Transverse colon (tissue), 4 donors: ENCODE data around the gene FOSB. TPM values are rescaled to one million over a fixed set of nuclear protein-coding genes. Genes with fewer than 3 reads are reported as not detected.
A peak's percentile ranks its signal among the peaks of the same experiment; 100 is the strongest.

Source experiments
- DNase-seq: peaks from one replicate; pipeline ENCODE4 v3.0.0-alpha.2; 2019
- H3K27ac ChIP-seq, 4 donors: fragments of 200-600 bp; sonication (generic); 2 replicates each; pipeline ENCODE4 v1.5.1; 2016 to 2018; ENCODE audit warnings: inconsistent platforms in 4 of 4
- H3K27me3 ChIP-seq: fragments of 200-600 bp; sonication (generic); 2 replicates; pipeline ENCODE4 v1.5.1; 2017; ENCODE audit warnings: inconsistent platforms
- H3K36me3 ChIP-seq, 4 donors: fragments of 200-600 bp; sonication (generic); 2 replicates each; pipeline ENCODE4 v1.5.1; 2017 to 2019; ENCODE audit warnings: inconsistent platforms in 4 of 4
- H3K4me1 ChIP-seq, 4 donors: fragments of 200-600 bp; sonication (generic); 2 replicates each; pipeline ENCODE4 v1.5.1; 2017 to 2020; ENCODE audit warnings: inconsistent platforms in 4 of 4
- H3K4me3 ChIP-seq, 4 donors: fragments of 200-600 bp; sonication (generic); 1 replicate in 1 of 4; 2 replicates in 3 of 4; pipeline versions ENCODE4 v1.5.1 to v1.6.1; 2017 to 2019; ENCODE audit warnings: inconsistent platforms in 4 of 4
- H3K9me3 ChIP-seq, 2 donors: fragments of 200-600 bp; sonication (generic); 2 replicates each; pipeline ENCODE4 v1.5.1; 2017 to 2019; ENCODE audit warnings: inconsistent platforms in 2 of 2
- CTCF ChIP-seq, 5 experiments: fragments of 200-600 bp in 3 of 5; fragments of 450-650 bp in 2 of 5; sonication (generic) in 3 of 5; IDR thresholded peaks; 1 replicate in 2 of 5; 2 replicates in 3 of 5; pipeline ENCODE4 v1.5.1; 2016 to 2017; ENCODE audit warnings: antibody characterized with exemption in 5 of 5, inconsistent platforms in 3 of 5, mild to moderate bottlenecking in 2 of 5, moderate library complexity in 1 of 5
- EP300 ChIP-seq: sonication (generic); formaldehyde crosslinking; IDR thresholded peaks from one replicate; pipeline ENCODE4 v1.6.1; 2017; ENCODE audit warnings: antibody characterized with exemption, low read depth
- POLR2A ChIP-seq: fragments of 450-650 bp; IDR thresholded peaks from one replicate; pipeline ENCODE4 v1.6.1; 2016; ENCODE audit warnings: antibody characterized with exemption, mild to moderate bottlenecking, moderate library complexity
- POLR2AphosphoS5 ChIP-seq, 3 donors: sonication (generic); formaldehyde crosslinking; IDR thresholded peaks; one replicate each; pipeline ENCODE4 v1.6.1; 2016; ENCODE audit warnings: antibody characterized with exemption in 3 of 3
- WGBS, 2 donors: methylation state at CpG; one replicate each; pipeline ENCODE4 v1.1.5; 2018; ENCODE audit warnings: low coverage in 1 of 2; 5-methylcytosine and 5-hydroxymethylcytosine counted together
- in situ Hi-C, 4 donors: fragments of 200-750 bp; cut with MboI; loops; one replicate each; pipeline versions ENCODE4 v1.15.0 to v1.15.1; 2017; ENCODE audit warnings: low sequenced_read_pairs in 3 of 4, low pct_ligation_motif_present in 1 of 4, low pct_unique_long_range_greater_than_20kb in 1 of 4
- intact Hi-C: fragments of 100-400 bp; cut with DNase I; formaldehyde crosslinking; loops from one replicate; pipeline ENCODE4 v1.15.1; 2023; ENCODE audit warnings: low total_unique reads
- total RNA-seq, 4 donors: library from RNA; depleted of rRNA; stranded (reverse); fragments of >200 nt; gene quantifications; one replicate each; pipeline ENCODE4 v1.1.0, GENCODE V29; 2016

The FOSB gene
- total RNA-seq, 4 donors from 2014 or later, result 14.5 to 64.7 (median 25.6) TPM

- H3K27me3 ChIP-seq, result peaks cover 52% of the 10 kb centered on the region
- no peak overlapping the region for H3K4me3 ChIP-seq
- in situ Hi-C loops (loop anchor here (5.0 kb wide), 2 partner anchors 34 to 39 kb away; no protein-coding TSS in a partner anchor), intact Hi-C loops (no loop called here)
- H3K27ac ChIP-seq, result no peak overlapping the region
- no peak for DNase-seq
- H3K9me3 ChIP-seq, result no peaks in the 10 kb centered on the region
- 37 to 50% methylated on average over 3 to 5 of the region's 5 CpGs for WGBS, 2 donors
- H3K4me1 ChIP-seq, result peaks cover 4 to 24% (median 7%) of the 10 kb centered on the region in 4 donors
- TF ChIP-seq POLR2A (no peak), EP300 (no peak), CTCF (IDR thresholded peaks at IDR 0.05) (no peak), POLR2AphosphoS5 (IDR thresholded peaks at IDR 0.05) (no peak)
- no peaks in the 10 kb centered on the region for H3K36me3 ChIP-seq
Observed at GRCh38 chr19:45476304-45476703, 8.5 kb downstream of the FOSB start.

DNA sequence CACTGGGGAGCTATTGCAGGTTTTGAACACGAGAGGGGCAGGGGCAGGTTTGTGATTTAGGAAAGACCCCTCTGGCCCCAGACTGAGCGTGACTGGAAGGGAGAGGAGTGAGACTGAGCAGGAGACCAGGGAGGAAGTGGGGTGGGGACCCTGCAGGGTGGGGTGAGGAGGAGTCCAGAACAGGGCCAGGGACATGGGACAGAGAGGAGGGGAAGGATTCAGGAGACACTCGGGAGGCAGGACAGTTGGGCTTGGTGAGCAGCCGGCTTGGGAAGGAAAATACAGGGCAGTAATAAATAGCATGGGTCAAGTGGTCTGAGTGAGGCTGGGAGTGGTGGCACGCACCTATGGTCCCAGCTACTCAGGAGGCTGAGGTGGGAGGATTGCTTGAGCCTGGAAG, 9.4 kb downstream of the FOSB start:
- Histone ChIP-seq H3K36me3 (no peaks in the 10 kb centered on the region), H3K4me3 (no peak overlapping the region), H3K27me3 (peaks cover 44% of the 10 kb centered on the region), H3K27ac (no peak overlapping the region), H3K9me3 (no peaks in the 10 kb centered on the region), H3K4me1 (peaks cover 4 to 23% (median 7%) of the 10 kb centered on the region in 4 donors)
- intact Hi-C loops (no loop called here), in situ Hi-C loops (loop anchor here (5.0 kb wide), 2 partner anchors 35 to 40 kb away; no protein-coding TSS in a partner anchor)
- TF ChIP-seq POLR2AphosphoS5 (IDR thresholded peaks at IDR 0.05) (no peak), CTCF (IDR thresholded peaks at IDR 0.05) (no peak), EP300 (no peak)
- WGBS, 2 donors, result 16 to 21% methylated on average over 2 to 5 of the region's 5 CpGs
- DNase-seq, result no peak

DNA sequence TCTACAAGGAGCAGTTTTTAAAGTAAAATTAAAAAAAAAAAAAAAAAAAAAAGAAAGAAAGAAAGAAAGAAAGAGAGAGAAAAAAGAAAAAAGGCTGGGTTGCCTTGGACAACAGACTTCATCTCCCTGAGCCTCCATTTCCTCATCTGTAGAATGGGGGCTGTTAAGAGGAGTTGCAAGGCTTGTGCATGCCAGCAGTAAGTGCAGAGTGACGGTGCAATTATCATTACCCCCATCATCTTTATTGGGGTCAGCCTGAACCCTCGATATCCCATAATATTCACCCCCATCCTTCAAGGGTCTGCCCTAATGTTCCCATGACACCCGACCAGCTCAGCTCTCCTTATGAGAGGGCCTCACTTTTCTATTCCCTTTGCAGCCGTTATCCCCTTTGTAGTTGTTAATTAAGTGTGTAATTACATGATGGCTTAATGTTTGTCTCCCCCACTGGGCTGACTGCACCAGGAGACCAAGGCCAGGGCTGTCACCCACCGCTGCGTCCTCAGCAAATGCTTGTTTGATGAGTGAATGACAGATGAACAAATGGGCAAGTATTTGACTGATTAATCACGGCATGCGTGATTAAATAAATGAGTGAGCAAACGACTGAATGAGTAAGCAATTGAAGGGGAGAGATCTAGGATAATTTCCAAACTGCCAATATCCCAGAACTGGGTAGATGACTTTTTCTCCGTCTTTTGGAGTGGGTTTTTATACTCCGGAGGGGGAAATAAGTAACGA, 10.1 kb downstream of the FOSB start:
- 0 to 6% methylated on average over 7 to 12 of the region's 12 CpGs for WGBS, 2 donors
- DNase-seq, result no peak
- in situ Hi-C loops (loop anchor here (5.0 kb wide), 2 partner anchors 36 to 41 kb away; no protein-coding TSS in a partner anchor), intact Hi-C loops (loop anchor here (2.0 kb wide), 1 partner anchor 37 kb away; no protein-coding TSS in a partner anchor)
- peak overlapping the region; percentile 85 to 97 (median 94) for H3K27ac ChIP-seq
- TF ChIP-seq POLR2A, result no peak
- TF ChIP-seq CTCF (IDR thresholded peaks at IDR 0.05), result no peak
- no peak for TF ChIP-seq EP300
- TF ChIP-seq POLR2AphosphoS5 (IDR thresholded peaks at IDR 0.05), result no peak
- peak overlapping the region in 3 of 4 donors; percentile 38 to 60 (median 43) for H3K4me3 ChIP-seq
- H3K4me1 ChIP-seq, result peaks cover 4 to 16% (median 7%) of the 10 kb centered on the region in 4 donors
- H3K36me3 ChIP-seq, result no peaks in the 10 kb centered on the region
- no peaks in the 10 kb centered on the region for H3K9me3 ChIP-seq
- H3K27me3 ChIP-seq, result peaks cover 38% of the 10 kb centered on the region

- intact Hi-C loops (loop anchor here (2.0 kb wide), 1 partner anchor 38 kb away; no protein-coding TSS in a partner anchor), in situ Hi-C loops (loop anchor here (5.0 kb wide), 2 partner anchors 36 to 41 kb away; no protein-coding TSS in a partner anchor)
- Histone ChIP-seq H3K4me3 (peak overlapping the region; percentile 16 to 60 (median 40)), H3K27me3 (peaks cover 31% of the 10 kb centered on the region), H3K36me3 (no peaks in the 10 kb centered on the region), H3K9me3 (no peaks in the 10 kb centered on the region), H3K4me1 (peaks cover 4 to 16% (median 7%) of the 10 kb centered on the region in 4 donors), H3K27ac (peak overlapping the region; percentile 85 to 97 (median 94))
- TF ChIP-seq CTCF (IDR thresholded peaks at IDR 0.05) (peak; percentile 97 to 100 (median 98)), POLR2A (peak; percentile 42), POLR2AphosphoS5 (IDR thresholded peaks at IDR 0.05) (peak in 2 of 3 donors; percentile 62 to 65), EP300 (no peak)
- DNase-seq, result peak; percentile 89
- 0% methylated on average over 17 to 39 of the region's 39 CpGs for WGBS, 2 donors
Observed at GRCh38 chr19:45478454-45479238, 10.8 kb downstream of the FOSB start.
